ENCODE results near the gene PARD3B. TPM values are rescaled to one million over a fixed set of nuclear protein-coding genes. Genes with fewer than 3 reads are reported as not detected.

PARD3B gene
- total RNA-seq, 1 experiment from 2014 or later = 2.0 TPM

DNA sequence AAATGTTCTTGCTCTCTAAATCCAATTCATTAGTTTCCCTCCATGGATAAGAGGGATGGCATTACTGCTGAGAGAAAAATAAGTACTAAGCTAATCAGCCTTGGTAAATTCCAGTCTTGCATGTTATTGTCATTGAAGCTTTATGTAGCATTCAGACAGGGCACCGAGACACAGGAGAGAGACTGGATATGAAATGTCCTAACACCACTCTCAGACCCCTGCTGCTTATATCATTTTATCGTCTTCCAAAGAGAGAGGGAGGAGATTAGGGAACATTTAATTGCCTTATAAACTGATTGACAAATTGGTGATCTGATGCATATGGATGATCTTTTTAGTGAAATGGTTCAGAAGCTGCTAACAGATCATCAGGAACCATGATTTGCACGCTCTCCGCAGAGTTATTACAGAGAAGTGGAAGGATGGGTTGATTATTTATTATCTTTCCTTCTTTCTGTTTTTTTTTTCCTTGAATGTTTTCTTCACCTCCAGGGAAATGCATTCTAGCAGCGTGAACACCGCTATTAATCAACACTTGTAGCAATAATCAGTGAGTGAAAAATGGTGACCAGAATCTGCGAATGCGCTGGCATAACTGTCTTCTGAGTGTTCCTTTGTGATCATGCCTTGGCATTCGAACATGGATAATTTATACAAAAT lies 986.3 kb downstream of the PARD3B start:
- TF ChIP-seq, protein P1, sequence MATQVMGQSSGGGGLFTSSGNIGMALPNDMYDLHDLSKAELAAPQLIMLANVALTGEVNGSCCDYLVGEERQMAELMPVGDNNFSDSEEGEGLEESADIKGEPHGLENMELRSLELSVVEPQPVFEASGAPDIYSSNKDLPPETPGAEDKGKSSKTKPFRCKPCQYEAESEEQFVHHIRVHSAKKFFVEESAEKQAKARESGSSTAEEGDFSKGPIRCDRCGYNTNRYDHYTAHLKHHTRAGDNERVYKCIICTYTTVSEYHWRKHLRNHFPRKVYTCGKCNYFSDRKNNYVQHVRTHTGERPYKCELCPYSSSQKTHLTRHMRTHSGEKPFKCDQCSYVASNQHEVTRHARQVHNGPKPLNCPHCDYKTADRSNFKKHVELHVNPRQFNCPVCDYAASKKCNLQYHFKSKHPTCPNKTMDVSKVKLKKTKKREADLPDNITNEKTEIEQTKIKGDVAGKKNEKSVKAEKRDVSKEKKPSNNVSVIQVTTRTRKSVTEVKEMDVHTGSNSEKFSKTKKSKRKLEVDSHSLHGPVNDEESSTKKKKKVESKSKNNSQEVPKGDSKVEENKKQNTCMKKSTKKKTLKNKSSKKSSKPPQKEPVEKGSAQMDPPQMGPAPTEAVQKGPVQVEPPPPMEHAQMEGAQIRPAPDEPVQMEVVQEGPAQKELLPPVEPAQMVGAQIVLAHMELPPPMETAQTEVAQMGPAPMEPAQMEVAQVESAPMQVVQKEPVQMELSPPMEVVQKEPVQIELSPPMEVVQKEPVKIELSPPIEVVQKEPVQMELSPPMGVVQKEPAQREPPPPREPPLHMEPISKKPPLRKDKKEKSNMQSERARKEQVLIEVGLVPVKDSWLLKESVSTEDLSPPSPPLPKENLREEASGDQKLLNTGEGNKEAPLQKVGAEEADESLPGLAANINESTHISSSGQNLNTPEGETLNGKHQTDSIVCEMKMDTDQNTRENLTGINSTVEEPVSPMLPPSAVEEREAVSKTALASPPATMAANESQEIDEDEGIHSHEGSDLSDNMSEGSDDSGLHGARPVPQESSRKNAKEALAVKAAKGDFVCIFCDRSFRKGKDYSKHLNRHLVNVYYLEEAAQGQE (IDR thresholded peaks at IDR 0.05; ENCODE audit: low read depth) = no peak
- TF ChIP-seq ZNF274 (IDR thresholded peaks at IDR 0.05; ENCODE audit: low read depth, low read length) (no peak), EZH2phosphoT487 (IDR thresholded peaks at IDR 0.05; ENCODE audit: borderline replicate concordance) (no peak), ZFX (IDR thresholded peaks at IDR 0.05) (no peak)
- TF ChIP-seq, protein P2, sequence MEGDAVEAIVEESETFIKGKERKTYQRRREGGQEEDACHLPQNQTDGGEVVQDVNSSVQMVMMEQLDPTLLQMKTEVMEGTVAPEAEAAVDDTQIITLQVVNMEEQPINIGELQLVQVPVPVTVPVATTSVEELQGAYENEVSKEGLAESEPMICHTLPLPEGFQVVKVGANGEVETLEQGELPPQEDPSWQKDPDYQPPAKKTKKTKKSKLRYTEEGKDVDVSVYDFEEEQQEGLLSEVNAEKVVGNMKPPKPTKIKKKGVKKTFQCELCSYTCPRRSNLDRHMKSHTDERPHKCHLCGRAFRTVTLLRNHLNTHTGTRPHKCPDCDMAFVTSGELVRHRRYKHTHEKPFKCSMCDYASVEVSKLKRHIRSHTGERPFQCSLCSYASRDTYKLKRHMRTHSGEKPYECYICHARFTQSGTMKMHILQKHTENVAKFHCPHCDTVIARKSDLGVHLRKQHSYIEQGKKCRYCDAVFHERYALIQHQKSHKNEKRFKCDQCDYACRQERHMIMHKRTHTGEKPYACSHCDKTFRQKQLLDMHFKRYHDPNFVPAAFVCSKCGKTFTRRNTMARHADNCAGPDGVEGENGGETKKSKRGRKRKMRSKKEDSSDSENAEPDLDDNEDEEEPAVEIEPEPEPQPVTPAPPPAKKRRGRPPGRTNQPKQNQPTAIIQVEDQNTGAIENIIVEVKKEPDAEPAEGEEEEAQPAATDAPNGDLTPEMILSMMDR (IDR thresholded peaks at IDR 0.05 in 2 of 3, conservative IDR thresholded peaks at IDR 0.05 in 1 of 3; ENCODE audit: borderline replicate concordance in 1 of 3, insufficient read depth in 1 of 3, low read depth in 2 of 3, low read length in 2 of 3) = no peak
- TF ChIP-seq, protein P3, sequence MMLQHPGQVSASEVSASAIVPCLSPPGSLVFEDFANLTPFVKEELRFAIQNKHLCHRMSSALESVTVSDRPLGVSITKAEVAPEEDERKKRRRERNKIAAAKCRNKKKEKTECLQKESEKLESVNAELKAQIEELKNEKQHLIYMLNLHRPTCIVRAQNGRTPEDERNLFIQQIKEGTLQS (IDR thresholded peaks at IDR 0.05) = no peak
- TF ChIP-seq, protein P4, sequence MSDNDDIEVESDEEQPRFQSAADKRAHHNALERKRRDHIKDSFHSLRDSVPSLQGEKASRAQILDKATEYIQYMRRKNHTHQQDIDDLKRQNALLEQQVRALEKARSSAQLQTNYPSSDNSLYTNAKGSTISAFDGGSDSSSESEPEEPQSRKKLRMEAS (IDR thresholded peaks at IDR 0.05) = no peak
- Histone ChIP-seq H3K36me3 (ENCODE audit: control insufficient read depth in 1 of 2, insufficient read depth in 2 of 2, low read length in 2 of 2) (no peaks in the 10 kb centered on the region), H4K20me1 (ENCODE audit: insufficient read depth) (no peaks in the 10 kb centered on the region), H3K79me2 (ENCODE audit: insufficient read depth, low read length) (no peaks in the 10 kb centered on the region), H3K9ac (ENCODE audit: low read length) (no peak overlapping the region), H3K9me3 (ENCODE audit: control insufficient read depth in 1 of 2, insufficient read depth in 1 of 2, low read depth in 1 of 2, low read length in 2 of 2) (no peaks in the 10 kb centered on the region), H3K4me1 (ENCODE audit: control insufficient read depth in 1 of 2, insufficient read depth in 2 of 2, low read length in 2 of 2) (no peaks in the 10 kb centered on the region), H3K27ac (ENCODE audit: low read depth, low read length) (no peak overlapping the region), H3K27me3 (ENCODE audit: insufficient read depth, low read length) (peaks cover 24% of the 10 kb centered on the region), H2AFZ (ENCODE audit: low read depth, low read length, poor library complexity, severe bottlenecking) (no peak overlapping the region), H3K4me2 (ENCODE audit: low read length) (no peak overlapping the region), H3K4me3 (replicated peaks in 1 of 2; ENCODE audit: low read depth in 1 of 2, low read length in 2 of 2) (no peak overlapping the region), H3K9me2 (ENCODE audit: insufficient read depth) (no peaks in the 10 kb centered on the region)
- DNase-seq (ENCODE audit: low read depth, low spot score) (no peak), ATAC-seq (no peak)
- intact Hi-C loops (cut with micrococcal nuclease) = no loop called here
- BruUV-seq (replicated peaks) = no TSS peak
- ChIA-PET RAD21 (ENCODE audit: low non-redundant PET in 1 of 2, low total read pairs in 2 of 2, uncharacterized antibody in 2 of 2, unreplicated experiment in 2 of 2) (no interaction called here), CTCF (no interaction called here), POLR2A (no interaction called here)
